Large intestine (tissue), 3 donors: ENCODE results near the gene OR10AD1. TPM values are rescaled to one million over a fixed set of nuclear protein-coding genes. Genes with fewer than 3 reads are reported as not detected.

Experiments
- DNase-seq, 2 donors: peaks; one replicate each; pipeline versions ENCODE4 v3.0.0 to v3.0.0-alpha.2; 2013
- H3K27ac ChIP-seq: one replicate; pipeline ENCODE4 v1.5.1; 2013; ENCODE audit warnings: low read length
- H3K27me3 ChIP-seq: 2 replicates; pipeline ENCODE4 v1.6.1; 2013; ENCODE audit warnings: low read length; ENCODE audit not compliant: control insufficient read depth, insufficient read depth
- H3K36me3 ChIP-seq: 2 replicates; pipeline ENCODE4 v1.6.1; 2013; ENCODE audit warnings: low read length; ENCODE audit not compliant: control insufficient read depth, insufficient read depth
- H3K4me1 ChIP-seq: one replicate; pipeline ENCODE4 v1.6.1; 2013; ENCODE audit warnings: low read length; ENCODE audit not compliant: control insufficient read depth, insufficient read depth
- H3K4me3 ChIP-seq: one replicate; pipeline ENCODE4 v1.5.1; 2013; ENCODE audit warnings: low read length
- H3K9me3 ChIP-seq: one replicate; pipeline ENCODE4 v1.6.1; 2013; ENCODE audit warnings: mild to moderate bottlenecking, low read depth, low read length, moderate library complexity; ENCODE audit not compliant: control insufficient read depth
- WGBS: methylation state at CpG from one replicate; pipeline ENCODE4 v1.1.5; 2013; ENCODE audit warnings: low lambda C conversion rate; ENCODE audit not compliant: insufficient coverage; 5-methylcytosine and 5-hydroxymethylcytosine counted together
- polyA plus RNA-seq: library from polyadenylated mRNA; unstranded; fragments of 120-200 nt; gene quantifications from one replicate; pipeline ENCODE4 v1.2.1, GENCODE V29; 2013

OR10AD1 gene
- polyA plus RNA-seq, 1 donor, result 0.37 TPM

- Histone ChIP-seq H3K4me1 (peaks cover 17% of the 10 kb centered on the region), H3K27ac (no peak overlapping the region), H3K36me3 (no peaks in the 10 kb centered on the region), H3K9me3 (no peaks in the 10 kb centered on the region), H3K27me3 (peaks cover 74% of the 10 kb centered on the region), H3K4me3 (no peak overlapping the region)
- no peak for DNase-seq
- WGBS, result 67% methylated on average over 1 of the region's 2 CpGs
These were observed 22.1 kb downstream of the OR10AD1 start for GRCh38 chr12:48180857-48181495.

GRCh38 chr12:48180424-48180823 lies 22.7 kb downstream of the OR10AD1 start:
- Histone ChIP-seq H3K4me1 (peaks cover 17% of the 10 kb centered on the region), H3K9me3 (no peaks in the 10 kb centered on the region), H3K4me3 (no peak overlapping the region), H3K27ac (no peak overlapping the region), H3K36me3 (no peaks in the 10 kb centered on the region), H3K27me3 (peaks cover 69% of the 10 kb centered on the region)
- 80% methylated on average over 1 of the region's 1 CpG for WGBS
- no peak for DNase-seq

- H3K27me3 ChIP-seq, result peaks cover 59% of the 10 kb centered on the region
- no peak for DNase-seq
- 100% methylated on average over 1 of the region's 1 CpG for WGBS
These were observed 23.6 kb downstream of the OR10AD1 start for GRCh38 chr12:48179466-48179865.

GRCh38 chr12:48177982-48178381 lies 25.1 kb downstream of the OR10AD1 start:
- no peak for DNase-seq
- H3K36me3 ChIP-seq, result no peaks in the 10 kb centered on the region
- H3K9me3 ChIP-seq, result no peaks in the 10 kb centered on the region
- H3K27ac ChIP-seq, result no peak overlapping the region
- WGBS, result 75% methylated on average over 3 of the region's 4 CpGs
- H3K4me3 ChIP-seq, result no peak overlapping the region
- H3K4me1 ChIP-seq, result peaks cover 5% of the 10 kb centered on the region
- peaks cover 45% of the 10 kb centered on the region for H3K27me3 ChIP-seq

More at GRCh38 chr12:48179466-48179865, 23.6 kb downstream of the OR10AD1 start:
- H3K36me3 ChIP-seq, result no peaks in the 10 kb centered on the region
- no peak overlapping the region for H3K27ac ChIP-seq
- H3K9me3 ChIP-seq, result no peaks in the 10 kb centered on the region
- H3K4me1 ChIP-seq, result peaks cover 15% of the 10 kb centered on the region
- no peak overlapping the region for H3K4me3 ChIP-seq

DNA sequence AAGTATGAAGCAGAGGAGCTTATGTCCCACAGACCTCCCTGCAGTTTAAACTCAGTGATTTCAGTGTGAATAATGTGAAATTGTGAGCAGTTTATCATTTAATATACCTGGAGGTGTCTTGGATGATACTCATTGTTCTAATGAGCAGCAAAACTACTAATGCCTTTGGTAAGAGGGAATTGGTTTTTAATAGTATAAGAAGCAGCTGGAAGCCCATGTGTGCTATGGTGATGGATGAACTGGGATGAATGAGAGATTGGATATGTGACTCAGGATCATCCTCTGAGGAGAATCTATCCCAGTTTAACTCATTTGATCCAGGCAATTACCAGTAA lies 26.7 kb downstream of the OR10AD1 start:
- no peak for DNase-seq
- H3K27me3 ChIP-seq, result peaks cover 31% of the 10 kb centered on the region
- H3K4me3 ChIP-seq, result no peak overlapping the region
- H3K9me3 ChIP-seq, result no peaks in the 10 kb centered on the region
- no peak overlapping the region for H3K27ac ChIP-seq
- no peaks in the 10 kb centered on the region for H3K36me3 ChIP-seq
- no peaks in the 10 kb centered on the region for H3K4me1 ChIP-seq

- 86% methylated on average over 1 of the region's 3 CpGs for WGBS
- no peak overlapping the region for H3K4me3 ChIP-seq
- DNase-seq, result no peak
- H3K36me3 ChIP-seq, result no peaks in the 10 kb centered on the region
- H3K27ac ChIP-seq, result no peak overlapping the region
- peaks cover 25% of the 10 kb centered on the region for H3K27me3 ChIP-seq
- no peaks in the 10 kb centered on the region for H3K9me3 ChIP-seq
- H3K4me1 ChIP-seq, result no peaks in the 10 kb centered on the region
These were observed 27.3 kb downstream of the OR10AD1 start for GRCh38 chr12:48175613-48176416.

DNA sequence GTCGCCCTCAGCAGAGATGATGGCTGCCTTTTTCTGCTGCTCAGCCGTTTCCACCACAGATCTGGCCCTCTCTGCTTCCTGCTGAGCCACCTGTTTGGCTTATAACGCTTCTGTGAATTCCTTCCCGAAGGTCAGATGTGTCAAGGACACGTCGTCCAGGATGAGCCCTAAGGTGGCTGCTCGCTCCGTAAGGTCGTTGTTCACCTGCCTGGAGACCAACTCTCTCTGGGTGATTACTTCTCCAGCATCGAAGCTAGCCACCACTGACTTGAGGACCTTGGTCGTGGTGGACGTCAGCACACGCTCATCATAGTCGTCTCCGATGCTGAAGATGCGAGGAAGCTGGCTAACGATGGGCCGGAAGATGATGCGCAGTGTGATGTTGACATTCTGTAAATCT lies 34.1 kb downstream of the OR10AD1 start:
- DNase-seq, result no peak

DNA sequence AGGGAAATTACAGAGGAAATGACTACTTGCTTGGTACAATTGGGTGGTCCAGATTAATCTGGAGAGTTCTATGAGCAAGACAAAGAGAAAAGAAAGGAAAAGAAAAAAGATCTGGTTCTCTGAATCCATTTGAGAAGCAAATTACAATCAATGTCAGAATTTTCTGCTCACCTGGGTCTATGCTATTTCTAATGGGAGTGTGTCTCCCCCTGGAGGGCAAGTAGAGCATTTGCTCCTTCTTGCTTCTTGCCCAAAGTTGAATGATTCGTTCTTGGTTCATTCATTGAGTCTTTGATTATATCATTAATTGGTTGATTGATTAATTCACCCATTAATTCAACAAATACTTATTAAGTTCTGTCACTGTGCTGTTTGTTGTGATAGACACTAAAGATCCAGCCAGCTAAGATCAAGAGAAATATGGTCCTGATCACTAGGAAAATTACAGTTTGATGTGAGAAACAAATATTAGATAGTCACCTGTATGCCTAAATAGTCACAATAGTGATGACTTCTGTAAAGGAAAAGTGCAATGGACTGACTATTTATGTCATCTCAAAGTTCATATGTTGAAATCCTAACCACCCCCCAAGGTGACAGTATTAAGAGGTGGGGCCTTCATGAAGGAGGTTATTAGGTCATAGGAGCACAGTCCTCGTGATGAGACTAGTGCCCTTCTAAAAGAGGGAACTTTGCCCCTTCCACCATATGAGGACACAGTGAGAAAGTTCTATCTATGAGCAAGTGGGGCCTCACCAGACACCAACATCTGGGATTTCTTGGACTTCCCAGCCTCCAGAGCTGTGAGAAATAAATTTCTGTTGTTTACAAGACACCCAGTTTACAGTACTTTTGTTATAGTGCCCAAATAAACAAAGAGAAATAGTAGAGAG lies 37.8 kb downstream of the OR10AD1 start:
- Histone ChIP-seq H3K27me3 (no peaks in the 10 kb centered on the region), H3K36me3 (no peaks in the 10 kb centered on the region), H3K9me3 (peaks cover 6% of the 10 kb centered on the region), H3K4me3 (no peak overlapping the region), H3K4me1 (no peaks in the 10 kb centered on the region), H3K27ac (no peak overlapping the region)
- peak; percentile 42 to 70 for DNase-seq
- WGBS, result no CpG with 5 or more reads among the region's 2 CpGs

More for the DNA sequence above, 34.1 kb downstream of the OR10AD1 start:
- no peaks in the 10 kb centered on the region for H3K27me3 ChIP-seq
- no peaks in the 10 kb centered on the region for H3K36me3 ChIP-seq
- H3K4me1 ChIP-seq, result no peaks in the 10 kb centered on the region
- no CpG with 5 or more reads among the region's 19 CpGs for WGBS
- H3K4me3 ChIP-seq, result no peak overlapping the region
- H3K9me3 ChIP-seq, result peaks cover 6% of the 10 kb centered on the region
- H3K27ac ChIP-seq, result no peak overlapping the region

DNA sequence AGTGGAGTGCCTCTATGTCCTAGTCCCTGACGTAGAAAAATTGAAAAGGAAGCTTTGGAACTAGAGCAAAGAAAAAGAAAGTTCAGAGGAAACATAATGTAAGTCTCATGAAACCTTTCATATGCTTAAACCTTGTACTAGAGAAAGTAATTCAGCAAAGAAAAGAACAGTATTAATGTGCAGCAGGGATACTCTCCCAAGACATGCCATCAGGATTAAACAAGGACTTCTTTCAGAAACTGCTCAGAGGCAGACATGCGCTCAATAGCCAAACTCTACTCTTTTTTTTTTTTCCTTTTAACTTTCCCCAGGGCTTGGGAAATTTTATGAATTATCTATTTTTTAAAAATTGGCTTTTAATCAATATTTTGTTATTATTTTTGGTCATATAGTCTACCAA lies 38.6 kb downstream of the OR10AD1 start:
- no peak overlapping the region for H3K4me3 ChIP-seq
- DNase-seq, result no peak
- 100% methylated on average over 1 of the region's 2 CpGs for WGBS

GRCh38 chr12:48163150-48163747 lies 39.8 kb downstream of the OR10AD1 start:
- Histone ChIP-seq H3K27me3 (no peaks in the 10 kb centered on the region), H3K4me1 (no peaks in the 10 kb centered on the region), H3K4me3 (no peak overlapping the region), H3K27ac (no peak overlapping the region), H3K9me3 (peaks cover 6% of the 10 kb centered on the region), H3K36me3 (no peaks in the 10 kb centered on the region)
- no peak for DNase-seq
- WGBS, result 60% methylated on average over 2 of the region's 5 CpGs

More for the DNA sequence above, 38.6 kb downstream of the OR10AD1 start:
- H3K27ac ChIP-seq, result no peak overlapping the region
- no peaks in the 10 kb centered on the region for H3K36me3 ChIP-seq
- H3K9me3 ChIP-seq, result peaks cover 6% of the 10 kb centered on the region
- H3K27me3 ChIP-seq, result no peaks in the 10 kb centered on the region
- H3K4me1 ChIP-seq, result no peaks in the 10 kb centered on the region
